ENCODE results near the gene ERC2. TPM values are rescaled to one million over a fixed set of nuclear protein-coding genes. Genes with fewer than 3 reads are reported as not detected.

ERC2 gene
- total RNA-seq, 1 donor from 2014 or later = 7.4 TPM

GRCh38 chr3:55521064-55521737 lies 947.1 kb downstream of the ERC2 start:
- no peak for FAIRE-seq
- H4K20me1 ChIP-seq (ENCODE audit: insufficient read depth, low read length) = no peaks in the 10 kb centered on the region
- no peaks in the 10 kb centered on the region for H3K36me3 Mint-ChIP-seq (ENCODE audit: low read depth, unreplicated experiment)
- TF ChIP-seq CTCF (IDR thresholded peaks at IDR 0.05; ENCODE audit: insufficient read depth, low read depth, low read length) = no peak
- no peak for TF ChIP-seq EZH2 (IDR thresholded peaks at IDR 0.05; ENCODE audit: insufficient read depth, low read length)
- H3K4me3 ChIP-seq (ENCODE audit: insufficient read depth, low read depth, low read length) = no peak overlapping the region
- no peak overlapping the region for H3K27ac Mint-ChIP-seq (ENCODE audit: unreplicated experiment)
- no peak overlapping the region for H3K4me3 Mint-ChIP-seq (ENCODE audit: unreplicated experiment)
- no peaks in the 10 kb centered on the region for H3K79me2 ChIP-seq (ENCODE audit: insufficient read depth, low read length)
- no peak overlapping the region for H3K27ac ChIP-seq (ENCODE audit: low read depth, low read length)
- peak overlapping the region; percentile 13 for H3K4me2 ChIP-seq (ENCODE audit: low read length)
- no peaks in the 10 kb centered on the region for H3K27me3 Mint-ChIP-seq (ENCODE audit: low read depth, unreplicated experiment)
- H3K4me1 ChIP-seq (ENCODE audit: insufficient read depth, low read length) = peaks cover 32% of the 10 kb centered on the region
- no peaks in the 10 kb centered on the region for H3K36me3 ChIP-seq (ENCODE audit: insufficient read depth, low read length)
- H3K9me3 ChIP-seq (ENCODE audit: insufficient read depth, low read depth, low read length) = no peaks in the 10 kb centered on the region
- no peaks in the 10 kb centered on the region for H3K27me3 ChIP-seq (ENCODE audit: insufficient read depth, low read length)
- DNase-seq (ENCODE audit: low read depth) = peak; percentile 18
- H3K9me3 Mint-ChIP-seq (ENCODE audit: unreplicated experiment) = no peaks in the 10 kb centered on the region
- H3K4me1 Mint-ChIP-seq (ENCODE audit: low read depth, unreplicated experiment) = peaks cover 34% of the 10 kb centered on the region
- no peak overlapping the region for H3K9ac ChIP-seq (ENCODE audit: low read length)
- H2AFZ ChIP-seq (ENCODE audit: low read depth, low read length) = no peak overlapping the region

- Mint-ChIP-seq H3K27ac (ENCODE audit: unreplicated experiment) (peak overlapping the region; percentile 64), H3K27me3 (ENCODE audit: low read depth, unreplicated experiment) (peaks cover 2% of the 10 kb centered on the region), H3K9me3 (ENCODE audit: unreplicated experiment) (no peaks in the 10 kb centered on the region), H3K36me3 (ENCODE audit: low read depth, unreplicated experiment) (no peaks in the 10 kb centered on the region), H3K4me3 (ENCODE audit: unreplicated experiment) (no peak overlapping the region), H3K4me1 (ENCODE audit: low read depth, unreplicated experiment) (peaks cover 34% of the 10 kb centered on the region)
- peak; percentile 77 for DNase-seq (ENCODE audit: low read depth)
- TF ChIP-seq CTCF (IDR thresholded peaks at IDR 0.05; ENCODE audit: insufficient read depth, low read depth, low read length) (no peak), EZH2 (IDR thresholded peaks at IDR 0.05; ENCODE audit: insufficient read depth, low read length) (no peak)
- H3K36me3 ChIP-seq (ENCODE audit: insufficient read depth, low read length) = no peaks in the 10 kb centered on the region
- no peaks in the 10 kb centered on the region for H3K79me2 ChIP-seq (ENCODE audit: insufficient read depth, low read length)
- no peaks in the 10 kb centered on the region for H3K9me3 ChIP-seq (ENCODE audit: insufficient read depth, low read depth, low read length)
- no peak overlapping the region for H3K27ac ChIP-seq (ENCODE audit: low read depth, low read length)
- H3K4me1 ChIP-seq (ENCODE audit: insufficient read depth, low read length) = peaks cover 21% of the 10 kb centered on the region
- peak overlapping the region; percentile 47 for H3K4me2 ChIP-seq (ENCODE audit: low read length)
- H2AFZ ChIP-seq (ENCODE audit: low read depth, low read length) = peak overlapping the region; percentile 14
- H3K27me3 ChIP-seq (ENCODE audit: insufficient read depth, low read length) = no peaks in the 10 kb centered on the region
- peak overlapping the region; percentile 8 for H3K9ac ChIP-seq (ENCODE audit: low read length)
- no peaks in the 10 kb centered on the region for H4K20me1 ChIP-seq (ENCODE audit: insufficient read depth, low read length)
- no peak for FAIRE-seq
- H3K4me3 ChIP-seq (ENCODE audit: insufficient read depth, low read depth, low read length) = no peak overlapping the region
Observed at GRCh38 chr3:55519019-55519418, 949.2 kb downstream of the ERC2 start.

GRCh38 chr3:55518451-55518850 lies 949.8 kb downstream of the ERC2 start:
- peaks cover 2% of the 10 kb centered on the region for H3K27me3 Mint-ChIP-seq (ENCODE audit: low read depth, unreplicated experiment)
- Histone ChIP-seq H3K27me3 (ENCODE audit: insufficient read depth, low read length) (no peaks in the 10 kb centered on the region), H4K20me1 (ENCODE audit: insufficient read depth, low read length) (no peaks in the 10 kb centered on the region), H2AFZ (ENCODE audit: low read depth, low read length) (no peak overlapping the region), H3K27ac (ENCODE audit: low read depth, low read length) (no peak overlapping the region), H3K4me1 (ENCODE audit: insufficient read depth, low read length) (peaks cover 21% of the 10 kb centered on the region), H3K4me3 (ENCODE audit: insufficient read depth, low read depth, low read length) (no peak overlapping the region), H3K79me2 (ENCODE audit: insufficient read depth, low read length) (no peaks in the 10 kb centered on the region), H3K9me3 (ENCODE audit: insufficient read depth, low read depth, low read length) (no peaks in the 10 kb centered on the region), H3K9ac (ENCODE audit: low read length) (peak overlapping the region; percentile 8), H3K4me2 (ENCODE audit: low read length) (peak overlapping the region; percentile 47), H3K36me3 (ENCODE audit: insufficient read depth, low read length) (no peaks in the 10 kb centered on the region)
- TF ChIP-seq EZH2 (IDR thresholded peaks at IDR 0.05; ENCODE audit: insufficient read depth, low read length) = no peak
- TF ChIP-seq CTCF (IDR thresholded peaks at IDR 0.05; ENCODE audit: insufficient read depth, low read depth, low read length) = no peak
- no peak overlapping the region for H3K4me3 Mint-ChIP-seq (ENCODE audit: unreplicated experiment)
- FAIRE-seq (no peak), DNase-seq (ENCODE audit: low read depth) (peak; percentile 61)
- H3K27ac Mint-ChIP-seq (ENCODE audit: unreplicated experiment) = peak overlapping the region; percentile 64
- no peaks in the 10 kb centered on the region for H3K36me3 Mint-ChIP-seq (ENCODE audit: low read depth, unreplicated experiment)
- peaks cover 34% of the 10 kb centered on the region for H3K4me1 Mint-ChIP-seq (ENCODE audit: low read depth, unreplicated experiment)
- H3K9me3 Mint-ChIP-seq (ENCODE audit: unreplicated experiment) = no peaks in the 10 kb centered on the region

Measured in astrocyte (in vitro differentiated cells and primary cell).